HCT116 (cell line): ENCODE results near the gene TTC27. TPM values are rescaled to one million over a fixed set of nuclear protein-coding genes. Genes with fewer than 3 reads are reported as not detected.

Source experiments
- ATAC-seq: fragments of 200-7000 bp; cut with Tn5 transposase; 2 replicates; pipeline ENCODE4 v1.9.1; 2020; ENCODE audit warnings: mild to moderate bottlenecking, moderate library complexity
- BruUV-seq: library from RNA; stranded (reverse); fragments of 400-500 nt; replicated peaks from 2 replicates; lab custom pipeline; 2021; lab: Mats Ljungman, UMichigan
- CTCF ChIA-PET: fragments of 300-600 bp; sonication (Branson Sonifier 250); formaldehyde crosslinking; loops from one replicate; lab custom pipeline; 2021; ENCODE audit warnings: antibody characterized with exemption; lab: Charles Lee
- POLR2A ChIA-PET: fragments of 300-600, 350-600 bp; sonication (Branson Sonifier 250); formaldehyde crosslinking; loops from one replicate; lab custom pipeline; 2021; ENCODE audit warnings: antibody characterized with exemption; lab: Charles Lee
- RAD21 ChIA-PET, 2 experiments: fragments of 300-600 bp; sonication (Branson Sonifier 250); formaldehyde crosslinking; loops; one replicate each; lab custom pipeline; 2023; ENCODE audit warnings: low total read pairs in 2 of 2; ENCODE audit not compliant: uncharacterized antibody in 2 of 2, unreplicated experiment in 2 of 2, low non-redundant PET in 1 of 2; lab: Charles Lee
- DNase-seq: peaks from one replicate; pipeline ENCODE4 v3.0.0-alpha.2; 2010; ENCODE audit warnings: low read depth, low spot score
- H2AFZ ChIP-seq: fragments of 200-600 bp; shearing (Covaris generic), sonication (generic); 2 replicates; pipeline ENCODE4 v1.6.1; 2017; ENCODE audit warnings: low read depth, mixed run types, mixed read lengths, antibody characterized with exemption, low read length; ENCODE audit not compliant: poor library complexity, severe bottlenecking
- H3K27ac ChIP-seq: 2 replicates; pipeline ENCODE4 v1.5.1; 2012; ENCODE audit warnings: low read depth, low read length
- H3K27me3 ChIP-seq: fragments of 200-600 bp; sonication (generic); 2 replicates; pipeline ENCODE4 v1.6.1; 2016; ENCODE audit warnings: mixed run types, low read length, mixed read lengths; ENCODE audit not compliant: insufficient read depth
- H3K36me3 ChIP-seq, 2 experiments: fragments of 200-500 bp in 1 of 2; fragments of 200-600 bp in 1 of 2; sonication (Bioruptor generic) in 1 of 2; sonication (generic) in 1 of 2; 2 replicates each; pipeline versions ENCODE4 v1.5.1 to v1.6.1; 2014 to 2016; ENCODE audit warnings: low read length in 2 of 2, inconsistent platforms in 1 of 2, mixed read lengths in 1 of 2, mixed run types in 1 of 2; ENCODE audit not compliant: insufficient read depth in 2 of 2, control insufficient read depth in 1 of 2
- H3K4me1 ChIP-seq, 2 experiments: fragments of 200-600 bp in 1 of 2; sonication (generic) in 1 of 2; 2 replicates each; pipeline versions ENCODE4 v1.5.1 to v1.6.1; 2012 to 2017; ENCODE audit warnings: low read length in 2 of 2, inconsistent platforms in 1 of 2, mild to moderate bottlenecking in 1 of 2, mixed read lengths in 1 of 2, mixed run types in 1 of 2, moderate library complexity in 1 of 2; ENCODE audit not compliant: insufficient read depth in 2 of 2, control insufficient read depth in 1 of 2
- H3K4me2 ChIP-seq: fragments of 200-600 bp; sonication (generic); 2 replicates; pipeline ENCODE4 v1.6.1; 2017; ENCODE audit warnings: mixed run types, low read length, mixed read lengths
- H3K4me3 ChIP-seq, 2 experiments: fragments of 200-600 bp in 1 of 2; sonication (generic) in 1 of 2; replicated peaks in 1 of 2; 2 replicates each; pipeline ENCODE4 v1.5.1; 2011 to 2016; ENCODE audit warnings: low read length in 2 of 2, control low read depth in 1 of 2, low read depth in 1 of 2, mild to moderate bottlenecking in 1 of 2, mixed read lengths in 1 of 2, mixed run types in 1 of 2
- H3K79me2 ChIP-seq: fragments of 200-600 bp; sonication (generic); 2 replicates; pipeline ENCODE4 v1.6.1; 2017; ENCODE audit warnings: mild to moderate bottlenecking, mixed run types, low read length, moderate library complexity, mixed read lengths; ENCODE audit not compliant: insufficient read depth
- H3K9ac ChIP-seq: fragments of 200-600 bp; sonication (generic); 2 replicates; pipeline ENCODE4 v1.6.1; 2016; ENCODE audit warnings: low read length, mixed read lengths
- H3K9me2 ChIP-seq: fragments of 200-600 bp; sonication (generic), shearing (Covaris generic); 2 replicates; pipeline ENCODE4 v1.6.1; 2017; ENCODE audit warnings: mixed run types, mild to moderate bottlenecking, moderate library complexity; ENCODE audit not compliant: insufficient read depth
- H3K9me3 ChIP-seq, 2 experiments: fragments of 200-500 bp in 1 of 2; fragments of 200-600 bp in 1 of 2; sonication (Bioruptor generic) in 1 of 2; sonication (generic) in 1 of 2; 2 replicates each; pipeline ENCODE4 v1.6.1; 2014 to 2017; ENCODE audit warnings: low read length in 2 of 2, mixed read lengths in 2 of 2, inconsistent platforms in 1 of 2, low read depth in 1 of 2, mild to moderate bottlenecking in 1 of 2, mixed run types in 1 of 2, moderate library complexity in 1 of 2; ENCODE audit not compliant: control insufficient read depth in 1 of 2, insufficient read depth in 1 of 2
- H4K20me1 ChIP-seq: fragments of 200-600 bp; sonication (generic), shearing (Covaris generic); 2 replicates; pipeline ENCODE4 v1.6.1; 2017; ENCODE audit warnings: mixed run types, mild to moderate bottlenecking, moderate library complexity; ENCODE audit not compliant: insufficient read depth
- ATF3 ChIP-seq: IDR thresholded peaks from 2 replicates; pipeline ENCODE4 v1.6.1; 2012
- CBX3 ChIP-seq: IDR thresholded peaks from 2 replicates; pipeline ENCODE4 v1.6.1; 2012; ENCODE audit warnings: low read depth
- EGR1 ChIP-seq: IDR thresholded peaks from 2 replicates; pipeline ENCODE4 v1.6.1; 2012; ENCODE audit warnings: low read depth
- ELF1 ChIP-seq: IDR thresholded peaks from 2 replicates; pipeline ENCODE4 v1.6.1; 2012; ENCODE audit warnings: low read depth, borderline replicate concordance
- EZH2 ChIP-seq: fragments of 200-600 bp; sonication (generic); IDR thresholded peaks from 2 replicates; pipeline ENCODE4 v1.6.1; 2017; ENCODE audit warnings: antibody characterized with exemption, mixed run types
- EZH2phosphoT487 ChIP-seq: fragments of 200-600 bp; IDR thresholded peaks from 2 replicates; pipeline ENCODE4 v1.6.1; 2018; ENCODE audit warnings: antibody characterized with exemption, borderline replicate concordance
- FOSL1 ChIP-seq: IDR thresholded peaks from 2 replicates; pipeline ENCODE4 v1.6.1; 2012; ENCODE audit warnings: low read depth
- JUND ChIP-seq: IDR thresholded peaks from 2 replicates; pipeline ENCODE4 v1.6.1; 2012
- MAX ChIP-seq: IDR thresholded peaks from 2 replicates; pipeline ENCODE4 v1.6.1; 2012
- POLR2A ChIP-seq: IDR thresholded peaks from 2 replicates; pipeline ENCODE4 v1.7.0; 2011; ENCODE audit warnings: borderline replicate concordance; ENCODE audit not compliant: insufficient read depth, insufficient read length; ENCODE audit errors: extremely low read depth
- POLR2AphosphoS5 ChIP-seq: IDR thresholded peaks from 2 replicates; pipeline ENCODE4 v1.6.1; 2011; ENCODE audit warnings: mild to moderate bottlenecking, low read depth, low read length, moderate library complexity
- RAD21 ChIP-seq: IDR thresholded peaks from 2 replicates; pipeline ENCODE4 v1.6.1; 2012; ENCODE audit warnings: low read depth, mild to moderate bottlenecking
- SIN3A ChIP-seq: IDR thresholded peaks from 2 replicates; pipeline ENCODE4 v1.6.1; 2012; ENCODE audit warnings: low read depth
- SP1 ChIP-seq: IDR thresholded peaks from 2 replicates; pipeline ENCODE4 v1.6.1; 2012; ENCODE audit warnings: low read depth
- SRF ChIP-seq: IDR thresholded peaks from 2 replicates; pipeline ENCODE4 v1.6.1; 2012; ENCODE audit warnings: low read depth
- TCF7L2 ChIP-seq: IDR thresholded peaks from 2 replicates; pipeline ENCODE4 v1.7.0; 2011; ENCODE audit warnings: borderline replicate concordance, inconsistent platforms; ENCODE audit not compliant: insufficient read depth, insufficient read length; ENCODE audit errors: extremely low read depth
- YY1 ChIP-seq: IDR thresholded peaks from 2 replicates; pipeline ENCODE4 v1.6.1; 2011; ENCODE audit warnings: low read length, low read depth, moderate library complexity, mild to moderate bottlenecking; ENCODE audit not compliant: insufficient replicate concordance; ENCODE audit errors: extremely low read depth
- ZBTB33 ChIP-seq: IDR thresholded peaks from 2 replicates; pipeline ENCODE4 v1.6.1; 2011; ENCODE audit warnings: mild to moderate bottlenecking, low read length, moderate library complexity; ENCODE audit not compliant: insufficient replicate concordance; ENCODE audit errors: extremely low read depth
- ZFX ChIP-seq: fragments of 450-650 bp; IDR thresholded peaks from 2 replicates; pipeline ENCODE4 v1.6.1; 2017
- ZNF274 ChIP-seq: fragments of 200-500 bp; sonication (Bioruptor generic); IDR thresholded peaks from 2 replicates; pipeline ENCODE4 v1.6.1; 2014; ENCODE audit warnings: mild to moderate bottlenecking, low read depth, low read length, inconsistent platforms
- intact Hi-C: fragments of 100-400 bp; cut with micrococcal nuclease; formaldehyde crosslinking; loops from 2 replicates; pipeline ENCODE4 v1.10.0; 2022
- total RNA-seq: library from RNA; stranded (reverse); gene quantifications from one replicate; pipeline ENCODE4 v1.2.1, GENCODE V29; 2021; ENCODE audit not compliant: unreplicated experiment

TTC27 gene
- total RNA-seq, 1 experiment from 2014 or later: 24.4 TPM

- ChIA-PET CTCF (no interaction called here), POLR2A (no interaction called here), RAD21 (no interaction called here)
- H3K4me3 ChIP-seq: no peak overlapping the region
- no peaks in the 10 kb centered on the region for H3K36me3 ChIP-seq
- H3K4me1 ChIP-seq: no peaks in the 10 kb centered on the region
- H3K27ac ChIP-seq: no peak overlapping the region
- H3K79me2 ChIP-seq: no peaks in the 10 kb centered on the region
- H4K20me1 ChIP-seq: no peaks in the 10 kb centered on the region
- ATAC-seq (no peak), DNase-seq (no peak)
- no peaks in the 10 kb centered on the region for H3K9me2 ChIP-seq
- TF ChIP-seq SRF: no peak
- no peak for TF ChIP-seq TCF7L2
- no peak for TF ChIP-seq CBX3
- no peak for TF ChIP-seq SP1
- TF ChIP-seq YY1: no peak
- TF ChIP-seq POLR2AphosphoS5: no peak
- no peak for TF ChIP-seq POLR2A
- no peak overlapping the region for H3K9ac ChIP-seq
- H3K9me3 ChIP-seq: no peaks in the 10 kb centered on the region
- no peak overlapping the region for H3K4me2 ChIP-seq
- H2AFZ ChIP-seq: no peak overlapping the region
- no peaks in the 10 kb centered on the region for H3K27me3 ChIP-seq
- no TSS peak for BruUV-seq
- intact Hi-C loops: no loop called here
These were observed 55.8 kb downstream of the TTC27 start for GRCh38 chr2:32683520-32684086.

GRCh38 chr2:32688541-32688940 lies 60.7 kb downstream of the TTC27 start:
- Histone ChIP-seq H3K9ac (no peak overlapping the region), H3K79me2 (no peaks in the 10 kb centered on the region), H3K27me3 (no peaks in the 10 kb centered on the region)
- ATAC-seq (no peak), DNase-seq (no peak)
- RAD21 ChIA-PET: no interaction called here
- POLR2A ChIA-PET: no interaction called here
- TF ChIP-seq ATF3 (no peak), EZH2 (no peak), ZFX (no peak), EZH2phosphoT487 (no peak), SRF (no peak), RAD21 (no peak), POLR2A (no peak), EGR1 (no peak), MAX (no peak), POLR2AphosphoS5 (no peak), ZBTB33 (no peak), ZNF274 (no peak), CBX3 (no peak), ELF1 (no peak), SIN3A (no peak), JUND (no peak), FOSL1 (no peak), YY1 (no peak), SP1 (no peak), TCF7L2 (no peak)
- TF ChIP-seq, all 23 proteins: peak for 0
- no peaks in the 10 kb centered on the region for H4K20me1 ChIP-seq
- no peak overlapping the region for H3K4me3 ChIP-seq
- no TSS peak for BruUV-seq
- H3K4me2 ChIP-seq: no peak overlapping the region
- no peak overlapping the region for H2AFZ ChIP-seq
- no peaks in the 10 kb centered on the region for H3K9me2 ChIP-seq
- CTCF ChIA-PET: no interaction called here
- no peak overlapping the region for H3K27ac ChIP-seq
- H3K4me1 ChIP-seq: no peaks in the 10 kb centered on the region
- no peaks in the 10 kb centered on the region for H3K9me3 ChIP-seq
- intact Hi-C loops: no loop called here
- no peaks in the 10 kb centered on the region for H3K36me3 ChIP-seq
